GM18951 (cell line): ENCODE data around the gene MASP2.
A peak's percentile ranks its signal among the peaks of the same experiment; 100 is the strongest.

Experiments used
- POLR2A ChIP-seq: IDR thresholded peaks from 4 replicates; pipeline ENCODE4 v1.6.1; 2011; ENCODE audit warnings: mild to moderate bottlenecking; ENCODE audit not compliant: insufficient read length, insufficient read depth; ENCODE audit errors: extremely low read depth
- in situ Hi-C: fragments of 300-500 bp; cut with MboI; formaldehyde crosslinking; loops from one replicate; pipeline ENCODE4 v1.12.0; 2022; ENCODE audit warnings: low sequenced_read_pairs, mixed read lengths, inconsistent platforms; ENCODE audit not compliant: unreplicated experiment

Gene MASP2

DNA sequence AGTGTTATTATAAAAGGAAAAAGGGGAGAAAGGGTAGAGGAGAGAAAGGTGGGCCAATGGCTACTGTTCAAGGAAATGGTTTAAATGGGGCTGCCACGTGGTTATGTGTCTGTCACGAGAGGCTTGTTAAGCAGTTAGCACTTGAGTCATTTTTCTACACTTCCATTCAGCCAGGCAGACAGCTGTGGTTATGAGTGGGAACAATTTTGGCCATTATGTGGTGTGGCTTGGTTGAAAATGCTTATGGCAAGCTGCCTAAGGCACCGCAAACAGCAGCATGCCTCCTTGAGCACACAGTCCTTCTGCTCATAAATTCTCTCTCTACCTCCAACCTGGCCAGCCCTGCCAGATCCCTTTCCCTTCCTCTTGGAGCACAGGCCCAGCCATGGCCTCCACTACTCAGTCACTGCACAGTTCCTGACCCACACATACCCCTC is 15.9 kb upstream of the MASP2 start:
- in situ Hi-C loops: no loop called here
- TF ChIP-seq POLR2A: peak; percentile 26

GRCh38 chr1:11061652-11062365 is 14.8 kb upstream of the MASP2 start:
- in situ Hi-C loops: no loop called here

GRCh38 chr1:11059968-11060830 is 13.2 kb upstream of the MASP2 start, which contains the start of gene SRM:
Gene SRM (minus strand): TSS chr1:11060018. CDS start chr1:11059943, 75 bp downstream.
- peak; percentile 81 for TF ChIP-seq POLR2A
- in situ Hi-C loops: no loop called here

More at GRCh38 chr1:11061652-11062365, 14.8 kb upstream of the MASP2 start:
- no peak for TF ChIP-seq POLR2A

- no peak for TF ChIP-seq POLR2A
- in situ Hi-C loops: no loop called here
Observed at GRCh38 chr1:11059155-11059967, 12.3 kb upstream of the MASP2 start.

DNA sequence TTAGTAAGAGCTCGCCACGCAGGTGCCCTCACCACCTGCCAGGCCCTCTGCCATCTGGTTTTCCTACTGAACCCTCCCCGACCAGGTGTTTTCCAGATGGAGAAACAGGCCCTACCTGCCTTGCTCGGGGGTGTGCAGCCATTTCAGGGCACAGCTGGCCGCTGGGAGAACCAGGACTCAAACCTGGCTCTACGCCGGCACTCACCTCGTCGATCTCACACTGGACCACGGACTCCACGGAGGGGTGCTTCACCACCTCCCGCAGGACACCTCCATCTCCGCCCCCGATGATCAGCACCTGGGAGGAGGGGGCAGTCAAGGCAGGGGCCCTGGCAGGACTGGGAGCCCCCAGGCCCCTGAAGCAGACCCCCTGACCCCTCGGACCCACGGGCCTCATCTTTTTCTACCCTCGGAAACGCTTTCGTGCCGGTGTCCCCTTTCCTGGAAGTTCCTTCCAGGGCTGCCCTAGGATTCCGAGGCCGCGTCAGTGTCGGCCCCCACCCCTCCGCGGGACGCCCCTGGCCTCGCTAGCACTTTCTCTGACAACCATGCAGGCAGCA is 11.6 kb upstream of the MASP2 start:
- TF ChIP-seq POLR2A: no peak
- in situ Hi-C loops: no loop called here

DNA sequence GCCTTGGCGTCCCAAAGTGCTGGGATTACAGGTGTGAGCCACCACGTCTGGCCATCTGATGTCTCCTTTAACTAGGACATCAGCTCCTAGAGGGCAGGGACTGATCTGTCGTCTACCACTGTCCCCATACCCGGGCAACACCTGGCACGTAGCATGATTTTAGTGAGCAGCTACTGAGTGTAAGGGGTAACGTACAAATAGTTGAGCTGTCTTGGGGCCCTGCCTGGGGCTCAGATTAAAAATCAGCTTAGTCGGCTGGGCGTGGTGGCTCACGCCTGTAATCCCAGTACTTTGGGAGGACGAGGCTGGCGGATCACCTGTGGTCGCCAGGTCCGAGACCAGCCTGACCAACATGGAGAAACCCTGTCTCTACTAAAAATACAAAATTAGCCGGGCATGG is 11.0 kb upstream of the MASP2 start:
- in situ Hi-C loops: no loop called here
- no peak for TF ChIP-seq POLR2A

- TF ChIP-seq POLR2A: no peak
- in situ Hi-C loops: no loop called here
Observed at GRCh38 chr1:11057477-11057876, 10.4 kb upstream of the MASP2 start.

GRCh38 chr1:11056504-11056903 is 9.5 kb upstream of the MASP2 start:
- no peak for TF ChIP-seq POLR2A
- in situ Hi-C loops: no loop called here

GRCh38 chr1:11055676-11056075 is 8.6 kb upstream of the MASP2 start:
- in situ Hi-C loops: no loop called here
- TF ChIP-seq POLR2A: no peak

DNA sequence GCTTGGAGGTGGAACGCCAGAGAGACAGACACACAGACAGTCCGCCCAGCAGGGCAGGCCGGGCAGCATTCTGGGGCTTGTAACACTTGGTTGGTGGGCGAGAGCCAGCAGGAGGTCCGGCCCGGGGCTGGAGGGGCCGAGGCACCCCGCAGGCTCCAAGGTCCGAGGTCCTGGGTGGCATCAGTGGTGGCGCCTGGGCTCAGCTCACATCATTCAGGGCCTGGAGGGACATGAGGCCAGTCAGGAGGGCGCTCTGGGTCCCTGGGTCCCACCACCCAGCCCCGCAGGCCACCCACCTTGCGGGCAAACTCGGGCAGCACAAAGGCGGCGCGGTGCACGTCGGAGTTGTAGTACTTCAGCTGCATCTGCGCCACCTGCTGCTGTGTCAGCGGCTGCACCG is 7.6 kb upstream of the MASP2 start:
- no peak for TF ChIP-seq POLR2A
- in situ Hi-C loops: no loop called here

GRCh38 chr1:11054181-11054580 is 7.1 kb upstream of the MASP2 start:
- in situ Hi-C loops: no loop called here
- no peak for TF ChIP-seq POLR2A

- in situ Hi-C loops: no loop called here
- TF ChIP-seq POLR2A: no peak
Observed at GRCh38 chr1:11053758-11054137, 6.7 kb upstream of the MASP2 start.
